ENCODE results near the gene LRRC23.

- TF ChIP-seq CTCF (IDR thresholded peaks at IDR 0.05) (no peak), EZH2 (IDR thresholded peaks at IDR 0.05) (no peak), EZH2phosphoT487 (IDR thresholded peaks at IDR 0.05) (no peak)
Measured at GRCh38 chr12:6963016-6963731, 58.6 kb downstream of the LRRC23 start.

Measured in neural progenitor cell (in vitro differentiated cells).